Activated CD8-positive, alpha-beta memory T cell treated with anti-CD3 and anti-CD28 coated beads, Interleukin-2, amount 10 ng/mL, durations not matched to agents 7 days and 5 days (primary cell): Measurements from ENCODE around the gene AP1B1. TPM values are rescaled to one million over a fixed set of nuclear protein-coding genes. Genes with fewer than 3 reads are reported as not detected.

Source experiments
- ATAC-seq: fragments of 150-1000 bp; cut with Tn5 transposase; one replicate; pipeline ENCODE4 v1.10.0; 2021; ENCODE audit warnings: moderate library complexity
- CTCF ChIA-PET: fragments of 350-600 bp; sonication (Branson Sonifier 250); formaldehyde crosslinking; loops from one replicate; lab custom pipeline; 2021; ENCODE audit warnings: antibody characterized with exemption; lab: Charles Lee
- DNase-seq: peaks from one replicate; pipeline ENCODE4 v3.0.0-alpha.2; 2020
- H3K27ac Mint-ChIP-seq: one replicate; pipeline ENCODE4 v1.8.0; 2021; ENCODE audit warnings: mild to moderate bottlenecking, mixed read lengths
- H3K27me3 Mint-ChIP-seq: one replicate; pipeline ENCODE4 v1.8.0; 2021; ENCODE audit warnings: mixed read lengths
- H3K36me3 Mint-ChIP-seq: one replicate; pipeline ENCODE4 v1.8.0; 2021; ENCODE audit warnings: mild to moderate bottlenecking, mixed read lengths
- H3K4me1 Mint-ChIP-seq: one replicate; pipeline ENCODE4 v1.8.0; 2021; ENCODE audit warnings: mixed read lengths
- H3K4me3 Mint-ChIP-seq: one replicate; pipeline ENCODE4 v1.8.0; 2021; ENCODE audit warnings: mild to moderate bottlenecking, moderate library complexity, mixed read lengths
- H3K9me3 Mint-ChIP-seq: one replicate; pipeline ENCODE4 v1.8.0; 2022; ENCODE audit warnings: low read depth, mixed read lengths
- total RNA-seq, 2 experiments: library from RNA; stranded (reverse); gene quantifications; one replicate each; pipeline ENCODE4 v1.2.3, GENCODE V29; 2021

AP1B1 gene
- total RNA-seq, 2 experiments from 2014 or later, result 82.9 to 90.8 TPM

DNA sequence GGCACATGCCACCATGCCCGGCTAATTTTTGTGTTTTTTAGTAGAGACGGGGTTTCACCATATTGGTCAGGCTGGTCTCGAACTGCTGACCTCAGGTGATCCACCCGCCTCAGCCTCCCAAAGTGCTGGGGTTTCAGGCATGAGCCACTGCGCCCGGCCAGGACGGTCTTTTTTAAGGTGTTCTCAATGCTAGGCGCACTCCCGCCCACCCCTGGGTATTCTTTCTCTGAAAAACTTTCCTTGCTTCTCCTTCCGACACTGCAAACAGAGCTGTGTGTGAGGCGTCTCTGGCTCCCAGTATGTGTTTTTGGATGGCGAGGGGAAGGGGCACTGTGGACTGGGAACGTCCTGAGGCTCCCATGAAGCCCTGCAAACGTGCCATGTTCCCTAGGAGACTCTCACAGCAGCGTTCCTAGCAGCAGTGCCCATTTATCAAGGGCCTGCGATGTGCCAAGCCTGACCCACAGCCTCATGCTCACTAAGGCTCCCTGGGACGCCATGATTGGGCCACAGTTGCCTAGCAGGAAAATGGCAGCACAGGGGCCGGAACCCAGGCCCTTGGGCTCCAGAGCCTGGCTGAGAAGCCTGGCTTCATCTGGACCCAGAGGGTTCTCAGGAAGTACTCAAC lies 70.4 kb downstream of the AP1B1 start:
- DNase-seq, result no peak
- peaks cover 19% of the 10 kb centered on the region for H3K4me1 Mint-ChIP-seq
- CTCF ChIA-PET, result interaction anchor here (1.5 kb wide), 1 partner anchor 72 kb away, joined by 3 read pairs; no protein-coding TSS in a partner anchor
- H3K27ac Mint-ChIP-seq, result no peak overlapping the region
- no peaks in the 10 kb centered on the region for H3K9me3 Mint-ChIP-seq
- no peaks in the 10 kb centered on the region for H3K36me3 Mint-ChIP-seq
- no peak for ATAC-seq
- no peak overlapping the region for H3K4me3 Mint-ChIP-seq
- peaks cover 39% of the 10 kb centered on the region for H3K27me3 Mint-ChIP-seq

GRCh38 chr22:29316141-29316828 lies 72.1 kb downstream of the AP1B1 start:
- CTCF ChIA-PET, result no interaction called here
- H3K27ac Mint-ChIP-seq, result no peak overlapping the region
- no peaks in the 10 kb centered on the region for H3K9me3 Mint-ChIP-seq
- H3K4me1 Mint-ChIP-seq, result peaks cover 21% of the 10 kb centered on the region
- no peaks in the 10 kb centered on the region for H3K36me3 Mint-ChIP-seq
- H3K4me3 Mint-ChIP-seq, result no peak overlapping the region
- H3K27me3 Mint-ChIP-seq, result peaks cover 49% of the 10 kb centered on the region
- no peak for ATAC-seq
- DNase-seq, result no peak

GRCh38 chr22:29315286-29316140 lies 72.9 kb downstream of the AP1B1 start, which contains the start of gene RASL10A:
TSS of gene RASL10A (minus strand) at chr22:29315697. CDS start at chr22:29315246, 451 bp downstream.
- Mint-ChIP-seq H3K36me3 (no peaks in the 10 kb centered on the region), H3K4me3 (peak within 1 kb of the TSS; percentile 5), H3K27me3 (peaks cover 49% of the 10 kb centered on the region), H3K4me1 (peaks cover 29% of the 10 kb centered on the region), H3K27ac (no peak within 1 kb of the TSS), H3K9me3 (no peaks in the 10 kb centered on the region)
- CTCF ChIA-PET, result no interaction called here
- ATAC-seq (peak; percentile 4), DNase-seq (no peak)

DNA sequence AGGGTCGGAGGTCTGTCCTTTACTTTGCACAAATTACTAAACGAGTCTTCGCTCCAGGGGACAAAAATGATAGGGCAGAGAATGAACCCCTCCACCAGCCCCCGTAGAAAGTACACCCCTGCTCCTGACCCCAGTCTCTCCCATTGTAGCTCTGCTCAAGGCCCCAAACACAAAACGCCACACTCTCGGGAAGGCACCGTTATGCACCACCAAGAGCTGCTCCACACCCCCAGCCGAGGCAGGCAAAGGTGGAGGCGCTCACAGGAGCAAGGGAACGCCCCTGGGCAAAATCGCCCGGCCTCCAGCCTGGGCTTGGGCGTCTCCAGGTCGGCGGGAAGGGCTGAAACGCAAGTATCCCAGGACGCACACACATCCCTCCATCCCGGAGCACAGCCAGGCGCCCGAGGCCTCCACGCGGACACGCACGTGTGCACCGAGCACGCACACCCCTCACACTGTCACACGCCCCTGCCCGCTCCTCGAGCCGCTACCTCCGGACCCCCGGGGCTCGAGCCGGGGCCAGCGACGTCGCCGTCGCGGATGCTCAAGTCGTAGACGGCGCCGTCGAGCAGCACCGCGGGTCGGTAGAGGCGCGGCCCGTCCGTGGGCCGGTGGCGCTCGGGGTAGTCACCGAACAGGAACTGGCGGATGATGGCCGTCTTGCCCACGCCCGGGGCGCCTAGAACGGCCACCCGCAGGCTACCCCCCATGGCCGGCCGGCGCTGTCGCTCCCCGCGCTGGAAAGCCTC lies 73.7 kb downstream of the AP1B1 start:
- H3K4me1 Mint-ChIP-seq, result peaks cover 31% of the 10 kb centered on the region
- ATAC-seq (no peak), DNase-seq (no peak)
- peaks cover 49% of the 10 kb centered on the region for H3K27me3 Mint-ChIP-seq
- H3K27ac Mint-ChIP-seq, result no peak overlapping the region
- H3K4me3 Mint-ChIP-seq, result peak overlapping the region; percentile 5
- no peaks in the 10 kb centered on the region for H3K36me3 Mint-ChIP-seq
- CTCF ChIA-PET, result interaction anchor here (1.0 to 2.1 kb wide), 3 partner anchors 10 to 47 kb away, joined by 3 to 9 read pairs (median 6); partner anchors contain the start of genes EWSR1 and RHBDD3
- H3K9me3 Mint-ChIP-seq, result no peaks in the 10 kb centered on the region

- no peaks in the 10 kb centered on the region for H3K9me3 Mint-ChIP-seq
- no peak for ATAC-seq
- CTCF ChIA-PET, result interaction anchor here (1.0 to 2.1 kb wide), 8 partner anchors 8 to 292 kb away, joined by 3 to 10 read pairs (median 5); partner anchors contain the start of genes EWSR1 and RHBDD3
- H3K36me3 Mint-ChIP-seq, result no peaks in the 10 kb centered on the region
- no peak for DNase-seq
- H3K27ac Mint-ChIP-seq, result no peak overlapping the region
- peaks cover 40% of the 10 kb centered on the region for H3K4me1 Mint-ChIP-seq
- H3K4me3 Mint-ChIP-seq, result peak overlapping the region; percentile 5
- H3K27me3 Mint-ChIP-seq, result peaks cover 49% of the 10 kb centered on the region
These were observed 74.5 kb downstream of the AP1B1 start for GRCh38 chr22:29313576-29314466.

DNA sequence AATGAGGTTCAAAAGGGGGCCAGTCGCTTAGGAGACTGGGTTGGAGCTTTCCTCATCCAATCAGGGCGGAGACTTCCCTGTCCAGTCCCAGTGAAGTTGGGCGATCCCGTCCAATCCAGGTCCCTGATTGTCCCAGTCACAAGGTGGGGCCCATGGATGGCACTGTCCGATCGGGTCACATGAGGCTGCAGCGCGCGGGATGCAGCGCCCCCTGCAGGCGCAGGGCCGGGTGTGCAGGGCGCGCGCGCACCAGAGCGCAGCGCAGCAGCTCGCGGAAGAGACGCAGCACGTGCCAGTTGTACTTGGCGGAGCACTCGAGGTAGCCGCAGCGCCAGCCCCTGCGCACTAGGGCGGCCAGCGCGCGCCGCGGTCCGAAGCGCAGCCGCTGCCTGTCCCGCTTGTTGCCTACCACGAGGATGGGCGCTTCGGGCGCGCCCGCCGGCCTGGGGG lies 75.2 kb downstream of the AP1B1 start:
- peaks cover 49% of the 10 kb centered on the region for H3K27me3 Mint-ChIP-seq
- CTCF ChIA-PET, result interaction anchor here (0.7 to 2.1 kb wide), 9 partner anchors 8 to 293 kb away, joined by 3 to 10 read pairs (median 4); partner anchors contain the start of genes EWSR1 and RHBDD3
- DNase-seq (no peak), ATAC-seq (peak; percentile 29)
- no peaks in the 10 kb centered on the region for H3K36me3 Mint-ChIP-seq
- no peak overlapping the region for H3K4me3 Mint-ChIP-seq
- H3K4me1 Mint-ChIP-seq, result peaks cover 47% of the 10 kb centered on the region
- no peak overlapping the region for H3K27ac Mint-ChIP-seq
- H3K9me3 Mint-ChIP-seq, result no peaks in the 10 kb centered on the region

DNA sequence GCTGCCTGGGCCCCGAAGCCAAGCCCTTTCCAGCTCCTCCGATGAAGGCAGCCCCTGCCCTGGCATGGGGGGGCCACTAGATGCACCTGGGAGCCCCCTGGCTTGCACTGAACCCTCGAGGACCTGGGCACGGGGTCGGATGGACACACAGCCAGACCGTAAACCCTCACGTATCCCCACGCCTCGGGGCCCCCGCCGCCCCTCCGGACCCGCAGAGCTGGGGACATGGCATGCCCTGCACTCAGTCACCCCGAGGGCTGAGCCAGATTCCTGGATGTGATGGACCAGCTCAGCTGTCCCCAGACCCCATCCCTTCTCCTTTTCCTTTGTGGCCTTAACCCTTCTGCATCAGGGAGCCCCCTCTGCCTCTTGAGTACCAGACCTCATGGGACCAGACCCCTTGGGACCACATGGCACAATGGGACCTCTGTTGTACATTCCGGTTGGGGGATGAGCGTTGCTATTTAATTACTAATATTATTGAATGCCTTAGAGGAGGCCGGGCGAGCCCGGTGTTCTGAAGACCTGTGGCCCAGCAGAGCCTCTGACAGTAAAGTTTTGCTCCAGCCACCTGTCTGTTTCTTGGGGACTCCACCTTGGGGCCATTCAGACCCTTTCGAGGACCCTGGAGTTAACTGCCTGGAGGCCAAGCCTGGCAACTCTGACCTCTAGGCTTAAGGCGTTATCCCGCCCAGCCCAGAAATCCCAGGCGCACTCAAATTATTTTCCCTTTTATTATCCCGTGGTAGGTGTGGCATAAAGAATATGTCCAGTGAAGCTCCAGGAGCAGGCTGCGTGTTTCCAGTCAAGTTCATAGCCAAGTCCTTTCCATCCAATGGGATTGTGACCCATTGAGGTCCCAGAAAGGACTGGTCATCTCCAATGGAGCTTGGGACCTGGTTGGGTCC lies 75.9 kb downstream of the AP1B1 start:
- Mint-ChIP-seq H3K9me3 (no peaks in the 10 kb centered on the region), H3K4me1 (peaks cover 54% of the 10 kb centered on the region), H3K27me3 (peaks cover 47% of the 10 kb centered on the region), H3K4me3 (no peak overlapping the region), H3K27ac (no peak overlapping the region), H3K36me3 (no peaks in the 10 kb centered on the region)
- no peak for DNase-seq
- no peak for ATAC-seq
- CTCF ChIA-PET, result interaction anchor here (0.7 to 2.1 kb wide), 10 partner anchors 8 to 294 kb away, joined by 3 to 10 read pairs (median 4); partner anchors contain the start of genes EWSR1 and RHBDD3

DNA sequence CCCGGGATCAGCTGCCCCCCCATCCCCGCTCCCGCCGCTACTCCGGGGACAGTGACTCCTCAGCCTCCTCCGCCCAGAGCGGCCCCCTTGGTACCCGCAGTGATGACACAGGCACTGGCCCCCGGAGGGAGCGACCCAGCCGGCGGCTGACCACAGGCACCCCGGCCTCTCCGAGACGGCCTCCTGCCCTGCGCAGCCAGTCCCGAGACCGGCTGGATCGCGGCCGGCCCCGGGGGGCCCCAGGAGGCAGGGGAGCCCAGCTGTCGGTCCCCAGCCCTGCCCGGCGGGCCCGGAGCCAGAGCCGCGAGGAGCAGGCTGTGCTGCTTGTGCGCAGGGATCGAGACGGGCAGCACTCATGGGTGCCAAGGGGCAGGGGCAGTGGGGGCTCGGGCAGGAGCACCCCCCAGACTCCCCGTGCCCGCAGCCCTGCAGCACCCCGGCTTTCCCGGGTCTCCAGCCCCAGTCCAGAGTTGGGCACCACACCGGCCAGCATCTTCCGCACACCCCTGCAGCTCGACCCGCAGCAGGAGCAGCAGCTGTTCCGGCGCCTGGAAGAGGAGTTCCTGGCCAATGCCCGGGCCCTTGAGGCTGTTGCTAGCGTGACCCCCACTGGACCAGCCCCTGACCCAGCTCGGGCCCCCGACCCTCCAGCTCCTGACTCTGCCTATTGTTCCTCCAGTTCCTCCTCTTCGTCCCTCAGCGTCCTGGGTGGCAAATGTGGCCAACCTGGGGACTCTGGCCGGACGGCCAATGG lies 76.7 kb downstream of the AP1B1 start:
- peaks cover 41% of the 10 kb centered on the region for H3K27me3 Mint-ChIP-seq
- no peaks in the 10 kb centered on the region for H3K9me3 Mint-ChIP-seq
- ATAC-seq, result no peak
- H3K36me3 Mint-ChIP-seq, result no peaks in the 10 kb centered on the region
- CTCF ChIA-PET, result interaction anchor here (1.0 to 1.4 kb wide), 3 partner anchors 9 to 47 kb away, joined by 3 read pairs; no protein-coding TSS in a partner anchor
- no peak overlapping the region for H3K27ac Mint-ChIP-seq
- no peak for DNase-seq
- no peak overlapping the region for H3K4me3 Mint-ChIP-seq
- H3K4me1 Mint-ChIP-seq, result peaks cover 56% of the 10 kb centered on the region

GRCh38 chr22:29310863-29311339 lies 77.5 kb downstream of the AP1B1 start:
- H3K9me3 Mint-ChIP-seq, result no peaks in the 10 kb centered on the region
- no peaks in the 10 kb centered on the region for H3K36me3 Mint-ChIP-seq
- H3K4me1 Mint-ChIP-seq, result peaks cover 59% of the 10 kb centered on the region

DNA sequence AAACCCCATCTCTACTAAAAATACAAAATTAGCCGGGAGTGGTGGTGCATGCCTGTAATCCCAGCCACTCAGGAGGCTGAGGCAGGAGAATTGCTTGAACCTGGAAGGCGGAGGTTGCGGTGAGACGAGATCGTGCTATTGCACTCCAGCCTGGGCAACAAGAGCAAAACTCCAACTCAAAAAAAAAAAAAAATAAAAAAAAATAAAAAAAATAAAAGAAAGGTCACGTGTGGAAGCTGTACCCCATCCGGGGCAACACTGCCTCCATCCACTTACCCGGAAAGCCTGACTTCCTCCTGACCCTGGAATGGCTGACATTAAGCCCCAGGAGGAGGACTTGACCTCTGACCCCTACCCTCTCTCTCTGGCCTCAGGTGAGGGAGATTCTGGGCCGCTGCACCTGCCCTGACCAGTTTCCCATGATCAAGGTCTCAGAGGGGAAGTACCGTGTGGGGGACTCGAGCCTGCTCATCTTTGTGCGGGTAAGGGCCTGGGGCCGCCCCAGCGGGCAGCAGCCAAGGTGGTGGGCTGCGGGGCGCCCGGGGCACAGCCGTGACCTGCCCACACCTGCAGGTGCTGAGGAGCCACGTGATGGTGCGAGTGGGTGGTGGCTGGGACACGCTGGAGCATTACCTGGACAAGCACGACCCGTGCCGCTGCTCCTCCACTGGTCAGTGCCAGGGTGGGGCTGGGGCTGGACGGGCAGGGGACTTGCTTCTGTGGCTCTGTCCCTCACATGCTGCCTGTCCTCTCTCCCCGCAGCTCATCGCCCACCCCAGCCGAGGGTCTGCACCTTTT lies 78.1 kb downstream of the AP1B1 start:
- Mint-ChIP-seq H3K4me3 (no peak overlapping the region), H3K4me1 (peaks cover 60% of the 10 kb centered on the region), H3K36me3 (no peaks in the 10 kb centered on the region), H3K9me3 (no peaks in the 10 kb centered on the region), H3K27ac (no peak overlapping the region), H3K27me3 (peaks cover 35% of the 10 kb centered on the region)
- ATAC-seq, result no peak
- no peak for DNase-seq
- CTCF ChIA-PET, result interaction anchor here (1.0 to 1.3 kb wide), 2 partner anchors 10 to 44 kb away, joined by 3 read pairs; no protein-coding TSS in a partner anchor

More at GRCh38 chr22:29310863-29311339, 77.5 kb downstream of the AP1B1 start:
- Mint-ChIP-seq H3K27me3 (peaks cover 36% of the 10 kb centered on the region), H3K27ac (no peak overlapping the region), H3K4me3 (no peak overlapping the region)
- peak; percentile 37 for ATAC-seq
- CTCF ChIA-PET, result interaction anchor here (1.0 to 1.4 kb wide), 3 partner anchors 10 to 48 kb away, joined by 3 read pairs; no protein-coding TSS in a partner anchor
- peak; percentile 83 for DNase-seq
